HL-60 (cell line): ENCODE measurements around the gene ALDH3A2.

Experiments used
- DNase-seq, 2 experiments: peaks; one replicate each; pipeline ENCODE4 v3.0.0-alpha.2; 2010 to 2020; ENCODE audit warnings: low read depth in 1 of 2, low spot score in 1 of 2
- H3K27ac ChIP-seq: fragments of 250-450 bp; sonication (Bioruptor Pico); replicated peaks from 2 replicates; pipeline ENCODE4 v1.5.1; 2020; ENCODE audit warnings: mild to moderate bottlenecking, moderate library complexity
- H3K27me3 ChIP-seq: fragments of 250-450 bp; sonication (Bioruptor Pico); 2 replicates; pipeline ENCODE4 v1.5.1; 2021; ENCODE audit warnings: mild to moderate bottlenecking, moderate library complexity; ENCODE audit not compliant: insufficient read depth, poor library complexity, severe bottlenecking
- H3K4me3 ChIP-seq: replicated peaks from 2 replicates; pipeline ENCODE4 v1.5.1; 2011; ENCODE audit warnings: mild to moderate bottlenecking, control low read depth, low read length; ENCODE audit not compliant: insufficient read depth
- CTCF ChIP-seq: IDR thresholded peaks from one replicate; pipeline ENCODE4 v1.5.1; 2011; ENCODE audit warnings: low read length, control low read depth, inconsistent platforms; ENCODE audit not compliant: insufficient read depth
- GABPA ChIP-seq: IDR thresholded peaks from 2 replicates; pipeline ENCODE4 v1.6.1; 2012; ENCODE audit warnings: low read depth
- POLR2AphosphoS5 ChIP-seq: IDR thresholded peaks from 2 replicates; pipeline ENCODE4 v1.6.1; 2012; ENCODE audit warnings: low read depth
- REST ChIP-seq: IDR thresholded peaks from 2 replicates; pipeline ENCODE4 v1.6.1; 2012; ENCODE audit warnings: low read depth; ENCODE audit not compliant: insufficient replicate concordance
- SPI1 ChIP-seq: IDR thresholded peaks from 2 replicates; pipeline ENCODE4 v1.6.1; 2012; ENCODE audit warnings: low read depth, mild to moderate bottlenecking, borderline replicate concordance

The ALDH3A2 gene

GRCh38 chr17:19654896-19655295 lies 6.3 kb downstream of the ALDH3A2 start:
- TF ChIP-seq POLR2AphosphoS5: no peak
- TF ChIP-seq SPI1: no peak
- no peak for TF ChIP-seq REST
- no peak for DNase-seq
- Histone ChIP-seq H3K27ac (no peak overlapping the region), H3K4me3 (no peak overlapping the region), H3K27me3 (no peaks in the 10 kb centered on the region)

- H3K27ac ChIP-seq: no peak overlapping the region
- no peak overlapping the region for H3K4me3 ChIP-seq
- TF ChIP-seq CTCF: no peak
- TF ChIP-seq GABPA: no peak
- TF ChIP-seq REST: no peak
- TF ChIP-seq POLR2AphosphoS5: no peak
- TF ChIP-seq SPI1: no peak
- DNase-seq: no peak
- H3K27me3 ChIP-seq: no peaks in the 10 kb centered on the region
Observed at GRCh38 chr17:19656336-19656735, 7.8 kb downstream of the ALDH3A2 start.

GRCh38 chr17:19656851-19657581 lies 8.5 kb downstream of the ALDH3A2 start:
- DNase-seq: no peak
- Histone ChIP-seq H3K27me3 (no peaks in the 10 kb centered on the region), H3K27ac (no peak overlapping the region), H3K4me3 (no peak overlapping the region)
- no peak for TF ChIP-seq CTCF
- TF ChIP-seq REST: no peak
- no peak for TF ChIP-seq POLR2AphosphoS5
- no peak for TF ChIP-seq SPI1
- TF ChIP-seq GABPA: no peak
